HG02759 (cell line): Measurements from ENCODE around the gene JHY.
"Not testable (repeated sequence)": the region's sequence is repeated elsewhere in the genome, so short reads cannot be mapped to it uniquely, and the experiment has no call there.

Experiments
- ATAC-seq: cut with Tn5 transposase; IDR thresholded peaks from one replicate; pipeline ENCODE4 v1.9.1; 2021; ENCODE audit warnings: mild to moderate bottlenecking, moderate library complexity; ENCODE audit not compliant: unreplicated experiment

The JHY gene

GRCh38 chr11:122882189-122882856 lies at the start of gene JHY:
Gene JHY (plus strand): TSS chr11:122882759. CDS start chr11:122885850, 3,091 bp downstream.
- ATAC-seq, result no peak

DNA sequence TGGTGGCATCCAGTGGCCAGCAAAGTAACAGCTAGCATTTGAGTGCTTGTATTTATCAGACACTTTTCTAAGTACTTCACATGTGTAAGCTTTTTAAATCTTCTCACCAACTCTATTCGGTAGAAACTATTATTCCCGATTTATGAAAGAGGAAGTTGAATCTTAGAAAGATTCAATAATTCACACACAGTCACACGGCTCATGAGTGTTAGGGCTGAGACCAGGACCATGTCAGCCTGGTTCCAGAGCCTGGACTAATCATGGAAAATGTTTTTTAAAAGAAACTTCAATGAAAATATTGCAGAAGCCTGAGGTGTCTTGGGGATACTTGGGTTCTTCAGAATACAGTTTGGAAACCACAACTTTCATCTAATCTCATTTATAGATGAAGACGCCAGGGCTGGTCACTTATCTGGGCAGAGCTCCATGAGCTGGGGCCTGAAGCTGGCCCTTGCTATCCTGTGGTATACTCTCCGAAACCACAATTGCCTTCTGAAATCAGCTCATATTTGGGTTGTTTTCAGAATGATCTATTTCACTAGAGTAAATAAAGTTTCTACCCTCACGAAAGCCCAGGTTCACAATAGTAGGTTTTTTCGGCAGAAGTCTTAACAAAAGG lies 48.6 kb upstream of the JHY start:
- no peak for ATAC-seq

DNA sequence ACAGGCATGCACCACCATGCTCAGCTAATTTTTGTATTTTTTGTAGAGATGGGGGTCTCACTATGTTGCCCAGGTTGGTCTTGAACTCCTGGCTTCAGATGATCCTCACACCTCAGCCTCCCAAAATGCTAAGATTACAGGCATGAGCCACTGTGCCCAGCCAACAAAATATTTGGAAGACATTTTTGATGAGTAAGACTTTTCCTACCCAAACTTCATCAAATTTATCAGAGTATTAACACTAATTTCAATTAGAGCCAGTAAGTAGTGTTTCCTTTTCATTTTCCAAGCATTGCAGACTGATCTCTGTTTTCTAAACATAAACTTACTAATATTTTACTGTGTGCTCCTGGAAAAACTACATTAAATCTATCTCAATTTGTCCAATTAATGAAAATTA lies 45.6 kb upstream of the JHY start:
- no peak for ATAC-seq

- no peak for ATAC-seq
These were observed 44.8 kb upstream of the JHY start for GRCh38 chr11:122837528-122838346.

GRCh38 chr11:122843281-122844141 lies 39.0 kb upstream of the JHY start:
- ATAC-seq, result no peak

- no peak for ATAC-seq
These were observed 35.1 kb upstream of the JHY start for GRCh38 chr11:122847466-122847865.

GRCh38 chr11:122848186-122848585 lies 34.4 kb upstream of the JHY start:
- no peak for ATAC-seq

- no peak for ATAC-seq
These were observed 32.4 kb upstream of the JHY start for GRCh38 chr11:122850076-122850631.

DNA sequence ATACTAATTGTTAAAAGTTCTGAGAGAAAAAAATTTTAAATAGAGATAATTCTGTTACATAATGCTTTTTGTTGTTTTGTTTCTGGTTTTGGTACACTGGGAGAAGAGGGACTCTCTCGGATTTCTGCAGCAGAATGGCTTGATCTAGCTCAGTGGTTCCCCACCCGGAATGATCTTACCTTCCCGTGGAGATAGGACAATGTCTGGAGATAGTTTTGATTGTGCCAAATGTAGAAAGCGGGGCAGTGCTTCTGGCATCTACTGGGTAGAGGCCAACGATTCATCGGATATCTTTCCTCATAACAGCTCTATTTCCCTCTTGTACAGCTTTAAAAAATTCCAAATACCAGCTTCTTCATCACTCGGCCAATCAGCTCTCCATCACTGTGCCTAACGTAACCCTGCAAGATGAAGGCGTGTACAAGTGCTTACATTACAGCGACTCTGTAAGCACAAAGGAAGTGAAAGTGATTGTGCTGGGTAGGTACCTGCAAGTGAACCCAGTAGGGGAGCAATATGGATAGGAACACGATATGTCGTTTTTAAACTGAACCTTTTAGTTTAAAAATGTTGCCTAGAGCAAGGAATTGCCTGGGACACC lies 31.1 kb upstream of the JHY start:
- ATAC-seq, result no peak

- ATAC-seq, result no peak
These were observed 30.3 kb upstream of the JHY start for GRCh38 chr11:122852074-122852795.

DNA sequence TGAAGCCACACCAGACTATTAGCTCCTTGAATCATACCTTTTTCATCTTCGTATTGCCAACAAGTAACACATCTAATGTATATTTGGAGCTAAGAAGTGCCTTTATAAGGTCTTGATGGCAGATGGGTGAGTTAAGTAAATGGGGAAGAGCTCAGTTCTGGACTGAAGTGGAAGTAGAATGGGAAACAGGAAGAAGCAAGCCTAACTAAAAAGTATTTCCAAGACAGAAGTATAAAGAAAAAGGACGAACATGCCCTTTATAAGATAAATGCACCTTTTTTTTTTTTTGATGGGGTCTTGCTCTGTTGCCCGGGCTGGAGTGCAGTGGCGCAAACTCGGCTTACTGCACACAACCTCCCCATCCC lies 29.8 kb upstream of the JHY start:
- ATAC-seq, result no peak

- ATAC-seq, result no peak
These were observed 29.3 kb upstream of the JHY start for GRCh38 chr11:122853261-122853660.

- ATAC-seq, result no peak
These were observed 28.6 kb upstream of the JHY start for GRCh38 chr11:122853971-122854446.

- ATAC-seq, result no peak
These were observed 20.9 kb upstream of the JHY start for GRCh38 chr11:122861631-122862030.

DNA sequence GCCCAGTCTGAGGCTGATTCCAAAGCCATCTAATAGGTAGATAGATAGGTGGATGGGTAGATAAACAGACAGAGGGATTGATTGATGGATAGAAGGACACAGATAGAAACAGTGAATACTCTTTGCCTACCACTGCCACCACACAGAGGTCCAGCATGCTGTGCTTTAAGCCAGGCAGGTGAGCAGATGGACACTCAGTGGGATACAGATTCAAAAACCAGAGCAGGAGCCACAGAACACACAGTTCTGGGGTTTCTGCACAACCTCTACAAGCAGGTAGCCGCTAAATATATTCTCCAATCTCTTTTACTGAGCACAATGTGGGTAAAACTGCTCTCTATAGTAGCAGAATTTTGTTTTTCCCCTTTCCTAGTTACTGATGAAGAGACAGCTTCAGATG lies 20.5 kb upstream of the JHY start:
- ATAC-seq, result no peak

DNA sequence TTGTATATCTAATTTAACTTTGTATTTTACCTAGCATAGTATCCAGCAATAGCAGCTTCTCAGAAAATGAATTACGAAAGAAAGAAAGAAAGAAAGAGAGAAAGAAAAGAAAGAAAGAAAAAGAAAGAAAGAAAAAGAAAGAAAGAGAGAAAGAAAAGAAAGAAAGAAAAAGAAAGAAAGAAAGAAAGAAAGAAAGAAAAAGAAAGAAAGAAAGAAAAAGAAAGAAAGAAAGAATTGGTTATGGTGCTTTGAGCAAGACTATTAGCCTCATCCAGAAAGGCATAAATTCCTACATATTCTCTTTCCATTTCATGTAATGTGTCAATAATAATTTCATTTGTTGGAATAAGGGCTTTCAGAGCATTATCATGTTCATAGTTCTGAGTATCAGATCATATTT lies 19.4 kb upstream of the JHY start:
- ATAC-seq, result not testable (repeated sequence)

DNA sequence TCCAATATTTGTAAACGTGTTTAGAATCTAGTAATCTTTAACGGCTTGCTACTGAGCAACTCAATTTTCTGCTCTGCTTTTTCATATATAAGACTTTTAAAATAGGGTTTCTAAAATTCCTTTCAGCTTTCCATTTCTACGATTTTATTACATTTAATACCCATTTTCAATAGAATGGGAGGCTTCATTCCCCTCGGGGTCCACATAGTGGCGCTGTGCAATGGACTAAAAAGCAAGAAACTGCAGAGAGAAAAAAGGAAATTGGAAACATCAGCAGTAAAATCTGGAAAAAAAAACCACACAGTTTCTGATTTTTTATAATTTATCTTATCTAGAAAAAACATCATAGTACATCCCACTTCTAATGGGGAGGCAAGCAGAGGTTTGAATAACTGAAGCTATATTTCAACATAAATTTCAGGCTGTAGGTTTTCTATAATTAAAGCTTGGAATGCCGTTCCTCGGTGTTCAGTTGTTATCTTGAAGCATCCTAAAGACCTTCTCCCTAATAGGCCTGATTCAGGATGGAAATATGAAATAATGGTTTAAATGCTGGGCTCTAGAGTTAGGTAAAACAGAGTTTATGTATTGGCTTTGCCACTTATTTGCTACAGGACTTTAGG lies 18.7 kb upstream of the JHY start:
- ATAC-seq, result no peak

GRCh38 chr11:122864386-122865115 lies 18.0 kb upstream of the JHY start:
- ATAC-seq, result no peak
